Lower leg skin (tissue), 3 donors: ENCODE measurements around the gene GNB1.

Experiments
- POLR2A ChIP-seq, 2 donors: fragments of 450-650 bp; IDR thresholded peaks; one replicate each; pipeline ENCODE4 v1.6.1; 2016 to 2017; ENCODE audit warnings: antibody characterized with exemption in 2 of 2, mild to moderate bottlenecking in 1 of 2, moderate library complexity in 1 of 2
- TF ChIP-seq, protein P1 (sequence below), 3 donors: fragments of 450-650 bp; IDR thresholded peaks; one replicate each; pipeline ENCODE4 v1.5.1; 2016; ENCODE audit warnings: antibody characterized with exemption in 3 of 3, mild to moderate bottlenecking in 3 of 3, moderate library complexity in 2 of 3

- TF ChIP-seq, protein P1, sequence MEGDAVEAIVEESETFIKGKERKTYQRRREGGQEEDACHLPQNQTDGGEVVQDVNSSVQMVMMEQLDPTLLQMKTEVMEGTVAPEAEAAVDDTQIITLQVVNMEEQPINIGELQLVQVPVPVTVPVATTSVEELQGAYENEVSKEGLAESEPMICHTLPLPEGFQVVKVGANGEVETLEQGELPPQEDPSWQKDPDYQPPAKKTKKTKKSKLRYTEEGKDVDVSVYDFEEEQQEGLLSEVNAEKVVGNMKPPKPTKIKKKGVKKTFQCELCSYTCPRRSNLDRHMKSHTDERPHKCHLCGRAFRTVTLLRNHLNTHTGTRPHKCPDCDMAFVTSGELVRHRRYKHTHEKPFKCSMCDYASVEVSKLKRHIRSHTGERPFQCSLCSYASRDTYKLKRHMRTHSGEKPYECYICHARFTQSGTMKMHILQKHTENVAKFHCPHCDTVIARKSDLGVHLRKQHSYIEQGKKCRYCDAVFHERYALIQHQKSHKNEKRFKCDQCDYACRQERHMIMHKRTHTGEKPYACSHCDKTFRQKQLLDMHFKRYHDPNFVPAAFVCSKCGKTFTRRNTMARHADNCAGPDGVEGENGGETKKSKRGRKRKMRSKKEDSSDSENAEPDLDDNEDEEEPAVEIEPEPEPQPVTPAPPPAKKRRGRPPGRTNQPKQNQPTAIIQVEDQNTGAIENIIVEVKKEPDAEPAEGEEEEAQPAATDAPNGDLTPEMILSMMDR (IDR thresholded peaks at IDR 0.05): no peak
- TF ChIP-seq POLR2A (IDR thresholded peaks at IDR 0.05): no peak
Measured at GRCh38 chr1:1771096-1771495, 119.8 kb downstream of the GNB1 start.
